Urothelium cell line (cell line): ENCODE data around the gene OSTC.
A peak's percentile ranks its signal among the peaks of the same experiment; 100 is the strongest.

ENCODE experiments used
- DNase-seq: peaks from one replicate; pipeline ENCODE4 v3.0.0; 2011; ENCODE audit warnings: low spot score, mixed read lengths
- FAIRE-seq: peaks from 2 replicates; lab custom pipeline; 2011; peaks lifted over from hg19 to GRCh38; lab: Jason Lieb, UNC

The OSTC gene

GRCh38 chr4:108644237-108644636, 6.2 kb upstream of the OSTC start:
- DNase-seq: peak; percentile 25
- FAIRE-seq: no peak

- no peak for DNase-seq
- no peak for FAIRE-seq
These were observed 3.7 kb upstream of the OSTC start for GRCh38 chr4:108646706-108647105.

GRCh38 chr4:108649863-108650211, 562 bp upstream of the OSTC start:
- DNase-seq (no peak), FAIRE-seq (no peak)

- peak; percentile 36 for DNase-seq
These were observed 804 bp downstream of the OSTC start for GRCh38 chr4:108651014-108651791.

GRCh38 chr4:108662629-108663028, 12.2 kb downstream of the OSTC start:
- FAIRE-seq (no peak), DNase-seq (no peak)

More at GRCh38 chr4:108651014-108651791, 804 bp downstream of the OSTC start:
- FAIRE-seq: no peak

GRCh38 chr4:108674356-108674977, 24.1 kb downstream of the OSTC start:
- FAIRE-seq (no peak), DNase-seq (no peak)

GRCh38 chr4:108681321-108681809, 31.0 kb downstream of the OSTC start:
- FAIRE-seq (no peak), DNase-seq (no peak)

GRCh38 chr4:108683479-108683878, 33.1 kb downstream of the OSTC start:
- FAIRE-seq: no peak
- peak; percentile 16 for DNase-seq

- FAIRE-seq: no peak
These were observed 34.8 kb downstream of the OSTC start for GRCh38 chr4:108685036-108685686.

GRCh38 chr4:108690738-108691137, 40.3 kb downstream of the OSTC start:
- no peak for DNase-seq
- FAIRE-seq: no peak

More at GRCh38 chr4:108685036-108685686, 34.8 kb downstream of the OSTC start:
- DNase-seq: no peak

- no peak for FAIRE-seq
- no peak for DNase-seq
These were observed 42.8 kb downstream of the OSTC start for GRCh38 chr4:108693211-108693610.

GRCh38 chr4:108693819-108694218, 43.4 kb downstream of the OSTC start:
- no peak for DNase-seq
- FAIRE-seq: no peak

- no peak for DNase-seq
- FAIRE-seq: no peak
These were observed 44.0 kb downstream of the OSTC start for GRCh38 chr4:108694423-108694822.

GRCh38 chr4:108695062-108695461, 44.7 kb downstream of the OSTC start:
- DNase-seq: no peak
- no peak for FAIRE-seq

- DNase-seq (no peak), FAIRE-seq (no peak)
These were observed 45.8 kb downstream of the OSTC start for GRCh38 chr4:108696160-108696559.

GRCh38 chr4:108700081-108700757, 49.8 kb downstream of the OSTC start:
- FAIRE-seq (no peak), DNase-seq (peak; percentile 11)

- DNase-seq: no peak
- FAIRE-seq: no peak
These were observed 52.6 kb downstream of the OSTC start for GRCh38 chr4:108702960-108703359.

- FAIRE-seq (no peak), DNase-seq (no peak)
These were observed 53.0 kb downstream of the OSTC start for GRCh38 chr4:108703370-108703769.

- DNase-seq: no peak
- no peak for FAIRE-seq
These were observed 53.6 kb downstream of the OSTC start for GRCh38 chr4:108703966-108704365.

- FAIRE-seq (no peak), DNase-seq (no peak)
These were observed 55.9 kb downstream of the OSTC start for GRCh38 chr4:108706289-108706688.

GRCh38 chr4:108709234-108709633, 58.8 kb downstream of the OSTC start:
- no peak for DNase-seq
- FAIRE-seq: no peak
